CD1c-positive myeloid dendritic cell (primary cell): Measurements from ENCODE around the gene PRKN.

ENCODE experiments used
- DNase-seq: peaks from one replicate; pipeline ENCODE4 v3.0.0-alpha.2; 2016; ENCODE audit errors: extremely low spot score

Gene PRKN

DNA sequence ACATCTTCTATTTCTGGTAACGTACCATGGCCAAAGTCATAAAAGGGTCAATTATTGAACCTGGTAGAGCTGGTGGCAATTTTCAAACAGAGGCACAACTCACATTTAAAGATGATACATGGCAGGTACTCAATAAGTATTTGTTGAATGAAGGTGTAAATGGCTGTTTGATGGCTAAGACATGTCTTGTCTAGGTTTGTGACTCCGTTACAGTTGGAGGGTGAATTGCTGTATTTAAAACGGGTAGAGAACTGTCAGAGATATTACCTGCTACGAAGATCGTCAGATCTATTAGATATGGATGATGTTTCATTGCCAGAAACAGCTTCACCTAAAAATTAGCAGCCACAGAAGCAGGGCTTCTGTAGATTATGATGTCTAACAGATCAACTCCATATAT, 601.9 kb downstream of the PRKN start:
- DNase-seq, result no peak

DNA sequence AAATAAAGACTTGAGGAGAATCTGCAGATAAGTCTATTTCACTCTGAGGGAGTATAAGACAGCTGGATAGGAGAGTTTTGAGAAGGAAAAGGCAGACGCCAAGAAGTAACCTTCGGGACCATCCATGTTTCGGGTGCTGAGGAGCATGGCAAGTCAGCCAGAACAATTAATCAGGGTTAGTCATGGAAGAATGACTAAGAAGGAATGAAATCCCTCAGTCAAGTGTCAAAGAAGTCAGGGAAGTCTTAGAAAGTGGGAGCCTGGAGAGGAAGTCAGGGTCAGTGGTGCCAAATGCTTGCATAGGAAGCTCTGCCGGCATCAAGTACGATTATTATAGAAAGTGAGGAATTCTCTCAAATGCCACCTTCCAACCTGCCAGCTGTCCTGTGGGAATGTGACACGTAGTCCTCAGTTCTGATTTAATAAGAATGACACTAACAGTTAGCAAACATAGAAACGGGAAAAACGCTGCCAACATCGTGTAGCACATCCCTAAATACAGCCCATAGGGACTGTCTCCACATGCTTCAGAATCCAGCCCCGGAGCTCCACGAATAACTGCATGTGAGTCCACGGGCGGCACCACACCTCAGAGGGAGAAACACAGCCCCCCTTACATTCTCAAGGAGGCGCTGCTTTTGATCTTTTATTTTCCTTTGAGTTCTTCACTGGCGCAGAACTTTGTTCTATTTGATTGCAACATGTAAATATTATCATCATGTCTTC, 602.7 kb downstream of the PRKN start:
- DNase-seq, result no peak

DNA sequence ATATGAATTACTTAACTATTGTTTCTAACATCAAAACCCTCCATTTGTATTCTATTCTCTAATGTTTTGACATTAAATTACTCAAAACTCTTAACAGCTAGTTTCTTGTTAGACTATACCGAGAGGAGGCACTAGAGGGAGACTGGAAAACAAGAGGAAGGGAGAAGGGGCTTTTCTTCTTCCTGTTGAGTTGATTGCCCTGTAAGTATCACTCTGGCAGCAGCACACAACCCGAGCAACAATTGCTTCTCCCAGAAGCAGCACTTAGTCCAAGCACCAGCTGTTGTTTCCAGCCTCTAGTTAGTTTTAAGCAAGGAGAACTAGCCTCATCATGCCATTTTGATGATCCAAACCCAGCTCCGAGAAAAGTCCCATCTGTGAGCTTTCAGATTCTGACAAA, 603.8 kb downstream of the PRKN start:
- DNase-seq, result peak; percentile 10

DNA sequence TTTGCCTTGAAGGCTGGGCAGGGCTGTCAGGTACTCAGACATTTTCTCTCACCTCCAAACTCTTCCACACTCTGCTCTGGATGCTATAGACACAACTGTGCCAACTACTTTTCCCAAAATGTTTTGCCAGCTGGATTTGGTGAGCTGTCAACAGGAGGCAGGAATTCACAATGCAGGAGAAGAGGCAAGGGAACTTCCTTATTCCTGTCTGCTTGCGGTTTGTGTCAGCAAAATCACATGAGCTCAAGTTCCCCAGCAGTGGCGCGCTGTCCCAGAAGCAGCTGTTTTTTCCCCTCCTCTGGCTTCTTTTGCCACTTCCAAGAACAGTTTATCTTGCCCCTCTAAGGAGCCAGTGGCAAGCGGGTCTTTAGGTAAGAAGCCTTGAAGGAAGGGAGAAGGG, 608.2 kb downstream of the PRKN start:
- peak; percentile 77 for DNase-seq

DNA sequence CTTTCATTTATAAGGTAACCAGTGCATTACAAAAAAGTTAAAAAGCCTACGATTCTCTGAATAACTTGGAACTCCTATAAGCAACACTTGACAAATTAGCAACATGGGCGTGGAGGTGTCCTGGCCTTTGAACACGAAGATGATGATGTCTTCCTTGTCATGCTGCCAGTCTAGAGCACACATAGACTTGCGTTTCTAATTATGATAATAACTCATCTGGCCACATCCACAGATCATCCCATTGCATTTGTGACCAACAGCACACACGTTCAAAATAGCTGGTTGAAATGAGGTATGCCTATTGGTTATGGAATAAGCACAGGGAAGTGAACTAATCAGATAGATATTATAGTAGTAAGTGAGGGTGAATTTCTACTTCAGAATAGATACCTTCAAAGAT, 608.9 kb downstream of the PRKN start:
- no peak for DNase-seq

DNA sequence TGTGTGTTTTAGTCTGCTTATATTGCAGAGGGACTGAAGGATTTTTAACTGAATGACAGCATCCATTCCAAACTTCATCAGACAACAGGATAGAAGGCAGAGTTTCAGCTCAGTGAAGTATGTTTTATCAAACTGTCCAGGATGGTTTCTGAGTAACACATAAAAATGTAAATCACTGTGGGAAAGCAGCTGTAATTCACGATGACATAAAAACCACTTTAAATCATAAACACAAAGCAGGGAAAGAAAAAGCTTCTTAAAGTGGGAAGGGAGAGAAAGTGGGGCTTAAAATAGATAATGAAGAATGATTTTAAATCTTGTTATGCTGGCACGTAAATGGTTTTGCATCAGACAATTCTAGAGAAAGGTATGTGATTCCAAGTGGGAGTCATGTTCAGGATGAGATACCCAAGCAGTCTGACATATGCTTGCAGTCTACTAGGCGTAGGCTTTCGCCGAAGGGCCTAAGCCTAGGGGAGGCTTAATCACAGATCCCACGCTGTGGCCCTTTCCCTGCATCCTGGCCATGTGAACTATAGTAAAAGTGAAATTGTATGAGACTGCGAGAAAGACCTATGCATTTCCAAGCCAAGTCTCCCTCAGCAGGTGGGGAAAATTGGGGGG, 610.6 kb downstream of the PRKN start:
- DNase-seq, result no peak

DNA sequence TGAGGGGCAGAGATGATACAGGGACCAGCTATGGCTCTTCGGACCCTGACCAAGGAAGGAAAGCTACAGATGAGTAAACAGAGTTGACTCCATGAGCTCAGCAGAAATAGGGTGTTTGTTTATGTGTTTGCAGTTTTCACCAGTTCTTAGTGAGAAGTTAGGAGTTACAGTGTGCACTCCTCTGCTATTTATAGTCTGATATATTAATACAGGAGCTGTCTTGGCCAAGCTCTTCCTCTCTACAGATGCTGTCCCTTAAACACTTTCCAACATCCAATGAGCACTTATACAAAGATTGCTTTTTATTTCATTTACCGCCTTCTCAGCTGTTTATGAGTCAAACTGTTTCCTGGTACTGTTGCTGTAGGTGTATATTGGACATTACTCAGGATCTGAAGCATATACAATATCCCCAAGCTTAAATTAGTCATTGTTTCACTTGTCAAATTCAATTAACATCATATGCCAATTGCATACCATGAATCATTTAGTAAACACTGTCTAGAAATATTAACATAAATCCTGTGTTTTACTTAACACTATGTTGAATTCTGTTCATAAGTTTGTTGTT, 618.0 kb downstream of the PRKN start:
- peak; percentile 24 for DNase-seq

DNA sequence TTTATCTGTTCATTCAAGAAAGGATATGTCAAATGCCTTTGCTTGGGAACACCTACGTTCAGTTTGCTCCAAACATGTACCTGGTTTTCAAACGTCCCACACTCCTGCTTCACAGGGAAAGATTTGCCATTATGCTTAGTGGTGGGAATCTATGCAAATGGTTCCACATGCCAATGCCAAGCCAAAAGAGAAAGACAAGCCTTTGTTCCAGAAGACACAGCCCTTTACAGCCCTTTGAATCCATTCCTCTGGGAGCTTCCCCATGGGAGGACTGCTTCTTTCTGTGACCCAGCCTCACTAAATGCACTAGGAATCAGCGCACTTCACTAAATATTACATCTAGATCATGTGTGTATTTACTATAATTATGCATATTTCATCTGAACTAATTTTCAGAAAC, 619.5 kb downstream of the PRKN start:
- no peak for DNase-seq

DNA sequence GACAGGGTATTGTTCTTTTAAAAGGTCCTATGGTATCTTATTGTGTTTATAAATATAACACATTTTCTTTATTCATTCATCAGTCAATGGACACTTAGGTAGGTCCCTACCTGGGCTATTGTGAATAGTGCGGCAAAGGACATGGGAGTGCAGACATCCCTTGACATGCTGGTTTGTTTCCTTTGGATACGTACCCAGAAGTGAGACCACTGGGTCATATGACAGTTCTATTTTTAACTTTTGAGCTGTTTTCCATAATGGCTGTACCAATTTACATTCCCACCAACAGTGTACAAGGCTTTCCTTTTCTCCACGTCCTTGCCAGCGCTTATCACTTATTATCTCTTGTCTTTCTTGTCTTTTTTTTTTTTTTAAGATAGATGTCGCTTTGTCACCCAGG, 627.5 kb downstream of the PRKN start:
- no peak for DNase-seq

DNA sequence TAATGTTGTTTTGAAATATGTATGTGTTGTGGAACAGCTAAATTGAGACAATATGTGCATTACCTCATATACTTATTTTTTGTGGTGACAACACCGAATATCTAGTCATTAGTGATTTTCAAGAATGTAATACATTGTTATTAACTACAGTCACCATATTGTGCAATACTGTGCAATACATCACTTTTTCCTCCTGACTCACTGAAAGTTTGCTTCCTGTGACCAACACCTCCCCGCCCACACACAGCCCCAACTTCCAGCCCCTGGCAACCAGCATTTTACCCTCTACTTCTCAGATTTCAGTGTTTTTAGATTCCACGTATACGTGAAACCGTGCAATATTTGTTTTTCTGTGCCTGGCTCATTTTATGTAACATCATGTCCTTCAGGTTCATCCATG, 627.9 kb downstream of the PRKN start:
- DNase-seq, result peak; percentile 92

DNA sequence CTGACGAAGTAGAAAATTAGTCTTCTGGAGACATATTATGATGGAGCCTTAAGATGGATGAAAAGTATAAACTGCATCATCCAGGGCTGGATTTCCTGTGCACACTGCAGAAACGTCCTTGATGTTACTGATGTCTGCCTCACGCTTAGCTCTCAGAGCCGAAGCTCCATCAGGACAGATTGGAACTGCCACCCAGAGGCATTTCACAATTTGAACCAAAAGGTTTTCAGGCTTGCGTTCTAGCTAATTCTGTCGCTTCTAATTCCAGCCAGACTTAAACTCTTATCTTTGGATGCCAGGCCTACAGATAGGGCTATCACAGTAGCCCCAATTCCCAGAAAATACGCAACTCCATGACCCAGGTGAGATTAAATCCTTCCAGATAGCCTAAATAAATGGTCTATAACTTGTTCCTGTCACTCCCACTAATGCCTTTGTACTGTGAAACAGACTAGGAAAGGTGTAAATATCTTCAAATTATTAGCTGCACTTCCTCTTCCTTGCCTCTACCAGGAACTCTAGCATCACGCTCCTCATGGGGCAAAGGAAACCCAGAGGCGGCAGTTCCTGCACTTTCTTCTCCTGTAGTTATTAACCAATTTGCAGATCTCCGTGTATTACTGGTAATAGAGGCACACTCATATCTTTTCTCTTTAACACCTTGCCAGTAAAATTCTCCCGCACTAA, 634.6 kb downstream of the PRKN start:
- DNase-seq, result no peak

DNA sequence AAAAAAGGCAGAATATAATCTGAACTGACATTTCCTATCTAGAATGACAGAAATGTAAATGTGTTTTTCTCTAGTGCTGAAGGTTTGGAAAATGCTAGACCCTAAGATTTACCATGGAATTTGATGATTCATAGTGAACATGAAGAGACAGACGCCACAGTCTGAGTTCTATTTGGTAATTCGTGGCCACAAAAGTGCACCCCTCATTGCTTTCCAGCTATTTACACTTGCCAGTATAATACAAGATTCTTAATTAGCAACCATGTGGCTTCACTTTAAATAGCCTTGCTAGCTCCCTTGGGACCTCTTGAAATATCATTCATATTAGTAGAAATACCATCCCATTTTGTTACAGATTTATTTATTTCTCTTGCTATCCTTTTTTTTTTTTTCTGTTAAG, 636.8 kb downstream of the PRKN start:
- DNase-seq, result no peak

DNA sequence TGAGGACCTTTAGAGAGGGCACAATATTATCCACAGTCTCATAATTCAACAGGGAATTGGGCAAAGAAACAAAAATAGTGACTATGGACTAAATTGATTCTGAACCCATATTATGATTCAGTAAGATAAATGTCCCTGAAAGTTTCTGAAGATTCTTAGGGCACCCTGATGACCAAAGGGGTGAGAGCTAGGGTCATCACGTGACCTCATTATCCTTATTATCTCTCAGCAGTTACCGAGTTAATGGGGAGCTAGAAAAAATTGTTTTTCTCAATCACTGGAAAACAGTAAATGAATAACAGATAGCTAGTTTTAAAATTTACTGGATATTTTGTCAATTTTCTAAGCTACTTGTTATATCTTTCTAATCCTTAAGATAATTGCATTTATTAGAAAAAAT, 639.5 kb downstream of the PRKN start:
- DNase-seq, result no peak

DNA sequence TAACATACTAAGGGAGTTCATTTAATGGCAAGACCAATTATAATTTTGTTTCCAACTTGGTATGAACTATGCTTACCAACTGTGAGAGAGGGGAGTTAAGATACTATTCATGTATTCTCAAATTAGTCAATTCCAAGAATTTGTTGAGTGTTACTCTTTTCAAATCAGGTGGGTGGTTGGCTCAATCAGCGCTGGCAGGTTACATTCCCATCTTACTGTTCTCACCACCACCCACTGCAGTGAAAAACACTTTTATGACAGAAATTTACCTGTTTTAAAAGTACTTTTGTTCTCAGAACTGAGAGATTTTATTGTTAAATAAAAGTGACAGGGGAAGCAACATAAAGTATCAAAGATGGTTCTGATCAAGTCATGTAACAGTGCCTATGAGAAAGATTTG, 642.0 kb downstream of the PRKN start:
- DNase-seq, result no peak

DNA sequence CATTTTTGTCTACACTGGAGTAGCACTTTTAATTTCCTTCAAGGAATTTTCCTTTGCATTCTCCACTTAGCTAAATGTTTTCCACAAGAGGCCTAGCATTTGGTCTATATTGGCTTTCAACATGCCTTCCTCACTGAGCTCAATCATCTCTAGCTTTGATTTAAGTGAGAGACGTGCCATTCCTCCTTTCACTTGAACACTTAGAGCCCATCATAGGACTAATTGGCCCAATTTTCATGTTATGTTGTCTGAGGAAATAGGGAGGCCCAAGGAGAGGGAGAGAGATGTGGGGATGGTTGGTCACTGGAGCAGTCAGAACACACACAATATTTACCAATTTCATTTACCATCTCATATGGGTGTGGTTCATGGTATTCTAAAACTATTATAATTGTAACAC, 645.0 kb downstream of the PRKN start:
- no peak for DNase-seq

DNA sequence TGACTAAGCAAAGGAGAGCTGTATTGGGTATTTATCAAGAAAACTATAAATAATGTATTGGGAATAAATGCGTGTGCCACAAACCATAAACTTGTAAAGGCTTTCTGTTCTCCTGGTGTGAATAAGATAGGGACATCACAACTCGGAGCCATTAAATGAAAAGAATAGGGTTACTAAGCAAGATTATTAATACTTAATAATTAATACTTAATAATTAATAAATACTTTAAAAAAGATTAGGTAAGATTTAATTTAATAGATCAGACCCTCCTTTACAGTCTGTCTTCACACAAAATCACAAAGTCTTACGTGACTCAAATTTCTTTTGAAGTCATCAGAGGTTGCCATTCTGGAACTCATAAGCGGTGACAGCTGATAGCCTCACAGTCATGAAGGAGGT, 648.9 kb downstream of the PRKN start:
- DNase-seq, result no peak

DNA sequence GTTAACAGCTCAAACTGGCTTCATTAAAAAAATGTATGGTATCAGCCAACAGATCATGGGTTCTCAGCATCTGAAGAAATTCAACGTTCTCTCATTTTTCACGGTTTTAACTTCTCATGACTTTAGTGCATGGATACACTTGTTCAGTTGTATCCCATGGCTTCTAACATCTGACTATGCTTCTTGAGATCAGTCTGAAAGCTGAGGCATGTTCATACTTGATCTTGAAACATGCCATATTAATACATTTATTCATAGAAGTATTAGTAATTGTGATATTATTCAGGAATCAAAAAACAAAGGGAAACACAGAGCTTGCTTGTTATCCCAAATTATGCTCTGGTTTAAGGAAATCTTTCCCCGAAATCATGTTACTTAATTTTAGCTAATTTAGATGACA, 649.4 kb downstream of the PRKN start:
- DNase-seq, result no peak

DNA sequence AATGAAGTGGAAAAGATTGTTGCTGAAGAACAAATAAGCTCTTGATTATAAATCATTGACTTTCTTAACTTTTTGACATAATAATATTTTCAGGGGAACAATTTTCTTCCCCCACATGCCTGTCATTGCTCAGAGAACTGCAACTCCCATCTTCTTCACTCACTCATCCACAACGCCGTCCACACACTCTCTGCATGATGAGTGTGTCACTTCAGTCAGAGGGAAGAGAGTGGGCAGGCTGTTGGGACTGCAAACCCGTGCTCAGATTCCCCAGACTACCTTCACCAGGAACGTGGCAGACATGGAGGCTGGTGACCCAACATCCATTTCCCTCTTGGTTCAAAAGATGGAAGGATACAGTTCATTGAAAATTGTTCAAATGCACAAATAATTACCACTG, 650.8 kb downstream of the PRKN start:
- DNase-seq, result no peak

DNA sequence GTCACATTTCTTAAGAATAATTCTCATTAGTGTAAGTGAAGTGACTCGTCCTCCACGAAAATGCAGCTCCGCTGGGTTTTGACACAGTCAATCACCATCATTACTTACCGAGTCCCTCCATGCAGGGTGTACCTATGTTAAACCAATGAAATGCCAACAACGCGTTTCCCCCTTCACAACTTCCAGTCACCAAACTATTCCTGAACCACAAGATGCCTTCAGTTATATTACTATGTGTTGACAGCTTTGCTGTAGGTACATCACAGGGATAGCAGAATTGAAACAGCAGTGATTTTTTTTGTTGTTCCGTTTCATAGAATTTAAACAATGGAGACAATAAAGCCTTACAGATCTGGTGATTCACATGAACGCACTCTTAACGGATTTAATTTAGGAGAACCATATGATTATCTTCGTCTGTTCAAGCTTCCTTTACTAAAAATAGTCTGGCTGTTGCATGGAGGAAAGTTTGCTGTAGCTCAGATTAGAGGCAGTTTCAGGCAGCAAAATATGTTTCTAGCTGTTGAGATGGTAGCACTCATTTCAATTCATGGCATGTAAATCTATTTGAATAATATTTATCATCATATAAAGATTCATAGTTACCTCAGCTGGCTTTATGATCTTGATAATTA, 652.8 kb downstream of the PRKN start:
- no peak for DNase-seq

DNA sequence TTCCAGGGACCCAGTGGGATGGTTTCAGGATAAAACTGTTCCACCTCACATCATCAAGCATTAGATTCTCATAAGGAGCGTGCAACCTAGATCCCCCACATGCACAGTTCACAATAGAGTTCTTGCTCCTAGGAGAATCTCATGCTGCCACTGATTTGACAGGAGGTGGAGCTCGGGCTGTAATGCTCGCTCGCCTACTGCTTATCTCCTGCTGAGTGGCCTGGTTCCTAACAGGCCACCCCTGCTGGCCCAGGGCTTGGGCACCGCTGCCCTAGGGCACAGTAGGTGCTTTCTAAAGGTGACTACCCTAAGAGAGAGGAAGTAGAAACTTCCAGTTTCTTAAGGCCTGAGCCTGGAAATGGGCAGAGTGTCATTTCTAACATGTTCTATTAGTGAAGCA, 656.9 kb downstream of the PRKN start:
- no peak for DNase-seq

DNA sequence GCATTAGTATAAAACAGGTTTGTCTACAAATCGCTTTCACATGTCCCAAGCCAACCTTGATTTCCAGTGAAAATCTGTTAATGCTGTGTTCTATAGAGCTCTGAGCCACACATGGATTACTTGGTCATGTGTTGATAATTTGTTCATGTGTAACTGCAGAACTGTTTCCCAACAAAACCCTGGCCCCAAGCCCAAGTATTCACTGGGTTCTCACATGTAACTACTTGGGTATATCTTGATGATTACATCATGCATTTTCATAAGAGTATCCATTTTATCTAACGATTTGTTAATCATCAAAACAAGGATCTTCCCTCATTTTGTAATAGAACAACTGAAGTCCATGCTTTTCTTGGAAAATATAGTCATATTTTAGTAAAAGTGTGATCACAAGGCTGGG, 657.6 kb downstream of the PRKN start:
- DNase-seq, result no peak

DNA sequence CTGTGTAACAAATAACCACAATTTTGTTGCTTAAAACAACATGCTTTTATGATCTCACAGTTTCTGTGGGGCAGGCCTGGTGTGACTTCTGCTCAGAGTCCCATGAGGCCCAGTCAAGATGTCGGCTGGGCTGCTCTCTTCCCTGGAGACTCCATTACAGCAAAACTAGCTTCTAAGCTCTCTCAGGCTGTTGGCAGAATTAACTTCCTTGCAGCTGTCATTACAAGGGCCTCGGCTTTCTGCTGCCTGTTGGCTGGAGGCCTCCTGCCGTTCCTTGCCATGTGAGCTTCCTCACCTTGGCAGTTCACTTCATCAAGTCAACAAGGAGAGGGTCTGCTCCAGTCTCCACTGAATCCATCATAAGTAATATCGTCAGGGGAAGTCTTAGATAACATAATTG, 659.2 kb downstream of the PRKN start:
- DNase-seq, result no peak

DNA sequence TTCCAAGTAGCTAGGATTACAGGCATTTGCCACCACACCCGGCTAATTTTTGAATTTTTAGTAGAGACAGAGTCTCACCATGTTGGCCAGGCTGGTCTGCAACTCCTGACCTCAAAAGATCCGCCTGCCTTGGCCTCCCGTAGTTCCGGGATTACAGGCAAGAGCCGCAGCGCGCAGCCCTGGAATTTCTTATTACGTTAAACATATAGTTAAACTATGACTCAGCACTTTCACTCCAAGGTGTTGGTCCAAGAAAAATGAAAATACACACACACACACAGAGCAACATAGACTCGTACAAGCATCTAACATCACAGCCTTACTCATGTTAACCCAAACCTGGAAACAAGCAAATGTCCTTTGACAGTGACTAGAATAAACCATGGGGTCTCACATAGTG, 663.9 kb downstream of the PRKN start:
- no peak for DNase-seq
